Tibial nerve (tissue), 4 donors: ENCODE data around the gene PPCS. TPM values are rescaled to one million over a fixed set of nuclear protein-coding genes. Genes with fewer than 3 reads are reported as not detected.
"Not testable (repeated sequence)": the region's sequence is repeated elsewhere in the genome, so short reads cannot be mapped to it uniquely, and the experiment has no call there.

ENCODE experiments used
- DNase-seq, 2 donors: peaks; one replicate each; pipeline ENCODE4 v3.0.0-alpha.2; 2019; ENCODE audit warnings: low spot score in 2 of 2
- H3K27ac ChIP-seq, 4 donors: fragments of 200-600 bp; sonication (generic) in 3 of 4; one replicate each; pipeline ENCODE4 v1.5.1; 2017 to 2019; ENCODE audit warnings: mild to moderate bottlenecking in 1 of 4
- H3K27me3 ChIP-seq, 2 donors: fragments of 200-600 bp; sonication (generic) in 1 of 2; one replicate each; pipeline versions ENCODE4 v1.5.1 to v1.6.0; 2017 to 2019
- H3K36me3 ChIP-seq, 3 donors: fragments of 200-600 bp; sonication (generic); one replicate each; pipeline ENCODE4 v1.5.1; 2018 to 2019
- H3K4me1 ChIP-seq, 4 donors: fragments of 200-600 bp; sonication (generic) in 3 of 4; one replicate each; pipeline ENCODE4 v1.5.1; 2017 to 2019
- H3K4me3 ChIP-seq, 4 donors: fragments of 200-600 bp; sonication (generic) in 3 of 4; one replicate each; pipeline ENCODE4 v1.5.1; 2017 to 2019; ENCODE audit warnings: mild to moderate bottlenecking in 1 of 4, moderate library complexity in 1 of 4
- H3K9me3 ChIP-seq, 4 donors: fragments of 200-600 bp; sonication (generic) in 3 of 4; one replicate each; pipeline ENCODE4 v1.5.1; 2017 to 2019
- EP300 ChIP-seq, 2 donors: sonication (generic); formaldehyde crosslinking; IDR thresholded peaks; one replicate each; pipeline ENCODE4 v1.6.1; 2017; ENCODE audit warnings: antibody characterized with exemption in 2 of 2, mild to moderate bottlenecking in 1 of 2
- POLR2A ChIP-seq, 2 donors: fragments of 450-650 bp; IDR thresholded peaks; one replicate each; pipeline ENCODE4 v1.6.1; 2017; ENCODE audit warnings: antibody characterized with exemption in 2 of 2, mild to moderate bottlenecking in 2 of 2, moderate library complexity in 2 of 2
- WGBS, 2 donors: methylation state at CpG; one replicate each; pipeline ENCODE4 v1.1.5; 2018; 5-methylcytosine and 5-hydroxymethylcytosine counted together
- small RNA-seq: library from RNA; depleted of rRNA; stranded (forward); fragments of <200 nt; gene quantifications from one replicate; pipeline ENCODE3, GENCODE V24; 2016
- total RNA-seq, 4 donors: library from RNA; depleted of rRNA; stranded (reverse); fragments of >200 nt; gene quantifications; one replicate each; pipeline ENCODE4 v1.1.0, GENCODE V29; 2016
- TF ChIP-seq, protein P1 (sequence below), 5 experiments: fragments of 200-600 bp in 3 of 5; fragments of 450-650 bp in 2 of 5; sonication (generic) in 3 of 5; IDR thresholded peaks; one replicate each; pipeline ENCODE4 v1.5.1; 2016 to 2019; ENCODE audit warnings: antibody characterized with exemption in 5 of 5, mild to moderate bottlenecking in 3 of 5, moderate library complexity in 2 of 5

The PPCS gene
- total RNA-seq, 4 donors from 2014 or later, result 21.8 to 50.1 (median 43.0) TPM

- 75 to 83% methylated on average over 2 of the region's 2 CpGs for whole genome bisulfite sequencing, 2 donors
- H3K4me1 ChIP-seq, result no peaks in the 10 kb centered on the region
- no peak for DNase-seq
- H3K27ac ChIP-seq, result no peak overlapping the region
- peaks cover 0 to 60% (median 0%) of the 10 kb centered on the region in 3 donors for H3K36me3 ChIP-seq
- TF ChIP-seq POLR2A (IDR thresholded peaks at IDR 0.05) (no peak), EP300 (IDR thresholded peaks at IDR 0.05) (no peak)
- TF ChIP-seq, protein P1, sequence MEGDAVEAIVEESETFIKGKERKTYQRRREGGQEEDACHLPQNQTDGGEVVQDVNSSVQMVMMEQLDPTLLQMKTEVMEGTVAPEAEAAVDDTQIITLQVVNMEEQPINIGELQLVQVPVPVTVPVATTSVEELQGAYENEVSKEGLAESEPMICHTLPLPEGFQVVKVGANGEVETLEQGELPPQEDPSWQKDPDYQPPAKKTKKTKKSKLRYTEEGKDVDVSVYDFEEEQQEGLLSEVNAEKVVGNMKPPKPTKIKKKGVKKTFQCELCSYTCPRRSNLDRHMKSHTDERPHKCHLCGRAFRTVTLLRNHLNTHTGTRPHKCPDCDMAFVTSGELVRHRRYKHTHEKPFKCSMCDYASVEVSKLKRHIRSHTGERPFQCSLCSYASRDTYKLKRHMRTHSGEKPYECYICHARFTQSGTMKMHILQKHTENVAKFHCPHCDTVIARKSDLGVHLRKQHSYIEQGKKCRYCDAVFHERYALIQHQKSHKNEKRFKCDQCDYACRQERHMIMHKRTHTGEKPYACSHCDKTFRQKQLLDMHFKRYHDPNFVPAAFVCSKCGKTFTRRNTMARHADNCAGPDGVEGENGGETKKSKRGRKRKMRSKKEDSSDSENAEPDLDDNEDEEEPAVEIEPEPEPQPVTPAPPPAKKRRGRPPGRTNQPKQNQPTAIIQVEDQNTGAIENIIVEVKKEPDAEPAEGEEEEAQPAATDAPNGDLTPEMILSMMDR (IDR thresholded peaks at IDR 0.05), result no peak
- no peaks in the 10 kb centered on the region for H3K9me3 ChIP-seq
- H3K27me3 ChIP-seq, result no peaks in the 10 kb centered on the region
- H3K4me3 ChIP-seq, result no peak overlapping the region
These were observed 28.0 kb downstream of the PPCS start for GRCh38 chr1:42484382-42484781.

DNA sequence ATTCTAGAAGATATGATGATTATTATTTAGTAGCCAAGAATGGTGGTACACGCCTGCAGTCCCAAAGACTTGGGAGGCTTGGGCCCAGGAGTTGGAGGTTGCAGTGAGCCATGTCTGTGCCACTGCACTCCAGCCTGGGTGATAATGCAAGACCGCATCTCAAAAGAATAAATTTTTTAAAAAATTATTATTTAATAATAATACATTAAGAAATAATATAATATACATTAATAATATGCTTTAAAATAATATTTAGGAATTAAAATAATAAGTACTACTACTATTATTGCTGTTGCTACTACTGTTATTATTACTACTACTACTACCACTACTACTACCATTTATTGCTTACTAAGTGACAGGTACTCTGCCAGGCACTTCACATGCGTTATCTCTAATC, 33.9 kb downstream of the PPCS start:
- 93 to 97% methylated on average over 3 of the region's 3 CpGs for whole genome bisulfite sequencing, 2 donors
- H3K9me3 ChIP-seq, result peaks cover 0 to 8% (median 0%) of the 10 kb centered on the region in 4 donors
- H3K27me3 ChIP-seq, result no peaks in the 10 kb centered on the region
- H3K27ac ChIP-seq, result no peak overlapping the region
- no peak overlapping the region for H3K4me3 ChIP-seq
- no peak for DNase-seq
- peaks cover 0 to 52% (median 0%) of the 10 kb centered on the region in 3 donors for H3K36me3 ChIP-seq
- TF ChIP-seq, protein P1 (IDR thresholded peaks at IDR 0.05), result no peak
- TF ChIP-seq POLR2A (IDR thresholded peaks at IDR 0.05) (no peak), EP300 (IDR thresholded peaks at IDR 0.05) (no peak)
- no peaks in the 10 kb centered on the region for H3K4me1 ChIP-seq

GRCh38 chr1:42502031-42502430, 45.7 kb downstream of the PPCS start:
- not testable (repeated sequence) for H3K27me3 ChIP-seq, H3K27ac ChIP-seq, H3K4me1 ChIP-seq, DNase-seq, H3K4me3 ChIP-seq
- Histone ChIP-seq H3K9me3 (peaks cover 0 to 49% (median 16%) of the 10 kb centered on the region in 4 donors), H3K36me3 (peaks cover 0 to 94% (median 0%) of the 10 kb centered on the region in 3 donors)
- WGBS, 2 donors, result 90 to 95% methylated on average over 6 to 10 of the region's 11 CpGs

GRCh38 chr1:42504535-42505128, 48.3 kb downstream of the PPCS start:
- DNase-seq, result no peak
- no peak overlapping the region for H3K4me3 ChIP-seq
- no peaks in the 10 kb centered on the region for H3K27me3 ChIP-seq
- H3K4me1 ChIP-seq, result no peaks in the 10 kb centered on the region
- peaks cover 0 to 95% (median 0%) of the 10 kb centered on the region in 3 donors for H3K36me3 ChIP-seq
- H3K9me3 ChIP-seq, result peaks cover 0 to 75% (median 17%) of the 10 kb centered on the region in 4 donors
- H3K27ac ChIP-seq, result no peak overlapping the region
- 95% methylated on average over 2 of the region's 2 CpGs for WGBS, 2 donors
- no peak for TF ChIP-seq EP300 (IDR thresholded peaks at IDR 0.05)
- TF ChIP-seq POLR2A (IDR thresholded peaks at IDR 0.05), result no peak
- TF ChIP-seq, protein P1 (IDR thresholded peaks at IDR 0.05), result no peak

GRCh38 chr1:42506576-42506975, 50.2 kb downstream of the PPCS start:
- Histone ChIP-seq H3K36me3 (peaks cover 0 to 98% (median 0%) of the 10 kb centered on the region in 3 donors), H3K9me3 (peaks cover 0 to 95% (median 17%) of the 10 kb centered on the region in 4 donors), H3K27ac (no peak overlapping the region), H3K27me3 (no peaks in the 10 kb centered on the region), H3K4me3 (no peak overlapping the region), H3K4me1 (no peaks in the 10 kb centered on the region)
- TF ChIP-seq EP300 (IDR thresholded peaks at IDR 0.05) (no peak), POLR2A (IDR thresholded peaks at IDR 0.05) (no peak)
- TF ChIP-seq, protein P1 (IDR thresholded peaks at IDR 0.05), result no peak
- DNase-seq, result no peak
- 85 to 98% methylated on average over 1 of the region's 1 CpG for whole genome bisulfite sequencing, 2 donors

Small RNA genes lying within 50 kb of the gene (small RNA-seq; reads per million reads assigned to genes)
- not detected for gene TMSB4XP1

Other genes starting within 250 kb of the PPCS start
- gene FOXJ3, start 121.3 kb upstream of the PPCS start, total RNA-seq, result 10 to 100 TPM; 42.7 to 68.1 (median 64.5) TPM
- 1 to 10 TPM in 2 of 4 donors, under 1 TPM in 1, not detected in 1; 0.30 to 3.1 (median 2.2) TPM for gene RIMKLA, start 75.8 kb upstream of the PPCS start, total RNA-seq
- 1 to 10 TPM in 2 of 4 donors, under 1 TPM in 1, not detected in 1; 0.42 to 2.9 (median 1.3) TPM for gene ZMYND12, start 521 bp upstream of the PPCS start, total RNA-seq
- gene CCDC30, start 6.7 kb downstream of the PPCS start, total RNA-seq, result 10 to 100 TPM in 1 of 4 donors, 1 to 10 TPM in 3; 2.7 to 13.3 (median 7.1) TPM
- gene PPIH, start 201.9 kb downstream of the PPCS start, total RNA-seq, result 10 to 100 TPM; 22.4 to 33.6 (median 28.1) TPM
- gene YBX1, start 225.9 kb downstream of the PPCS start, total RNA-seq, result 100 to 1,000 TPM; 377 to 579 (median 441) TPM